ENCODE results near the gene C20orf204.

Gene C20orf204

DNA sequence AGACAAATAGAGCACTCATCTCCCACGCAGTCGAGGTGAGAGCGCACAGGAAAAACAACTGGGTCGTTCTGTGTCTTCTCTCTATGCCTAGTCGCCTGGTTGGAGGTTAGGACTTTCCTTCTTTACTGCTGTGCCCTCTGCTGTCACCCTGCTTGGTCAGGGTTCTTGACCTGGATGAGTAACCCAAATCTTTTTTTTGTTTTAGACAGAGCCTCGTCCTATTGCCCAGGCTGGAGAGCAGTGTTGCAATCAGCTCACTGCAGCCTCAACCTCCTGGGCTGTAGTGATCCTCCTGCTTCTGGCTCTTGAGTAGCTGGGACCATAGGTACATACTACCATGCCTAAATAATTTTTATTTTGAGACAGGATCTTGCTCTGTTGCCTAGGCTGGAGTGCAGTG, 30.6 kb upstream of the C20orf204 start:
- TF ChIP-seq, protein P1, sequence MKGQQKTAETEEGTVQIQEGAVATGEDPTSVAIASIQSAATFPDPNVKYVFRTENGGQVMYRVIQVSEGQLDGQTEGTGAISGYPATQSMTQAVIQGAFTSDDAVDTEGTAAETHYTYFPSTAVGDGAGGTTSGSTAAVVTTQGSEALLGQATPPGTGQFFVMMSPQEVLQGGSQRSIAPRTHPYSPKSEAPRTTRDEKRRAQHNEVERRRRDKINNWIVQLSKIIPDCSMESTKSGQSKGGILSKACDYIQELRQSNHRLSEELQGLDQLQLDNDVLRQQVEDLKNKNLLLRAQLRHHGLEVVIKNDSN (IDR thresholded peaks at IDR 0.05): no peak
- TF ChIP-seq FOXM1 (IDR thresholded peaks at IDR 0.05; ENCODE audit: borderline replicate concordance, low read depth): no peak
- TF ChIP-seq CREB1 (IDR thresholded peaks at IDR 0.05; ENCODE audit: low read depth): no peak
- TF ChIP-seq CEBPB (IDR thresholded peaks at IDR 0.05): no peak
- no peak for TF ChIP-seq TCF12 (IDR thresholded peaks at IDR 0.05; ENCODE audit: low read depth)
- no peak for TF ChIP-seq YY1 (IDR thresholded peaks at IDR 0.05; ENCODE audit: low read depth)
- TF ChIP-seq ZBTB7A (IDR thresholded peaks at IDR 0.05; ENCODE audit: low read depth): no peak
- TF ChIP-seq EP300 (IDR thresholded peaks at IDR 0.05; ENCODE audit: borderline replicate concordance): no peak
- TF ChIP-seq, protein P2, sequence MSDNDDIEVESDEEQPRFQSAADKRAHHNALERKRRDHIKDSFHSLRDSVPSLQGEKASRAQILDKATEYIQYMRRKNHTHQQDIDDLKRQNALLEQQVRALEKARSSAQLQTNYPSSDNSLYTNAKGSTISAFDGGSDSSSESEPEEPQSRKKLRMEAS (IDR thresholded peaks at IDR 0.05): no peak
- no peak for TF ChIP-seq NFIC (IDR thresholded peaks at IDR 0.05)
- no peak for TF ChIP-seq EGR1 (IDR thresholded peaks at IDR 0.05)
- TF ChIP-seq, protein P3, sequence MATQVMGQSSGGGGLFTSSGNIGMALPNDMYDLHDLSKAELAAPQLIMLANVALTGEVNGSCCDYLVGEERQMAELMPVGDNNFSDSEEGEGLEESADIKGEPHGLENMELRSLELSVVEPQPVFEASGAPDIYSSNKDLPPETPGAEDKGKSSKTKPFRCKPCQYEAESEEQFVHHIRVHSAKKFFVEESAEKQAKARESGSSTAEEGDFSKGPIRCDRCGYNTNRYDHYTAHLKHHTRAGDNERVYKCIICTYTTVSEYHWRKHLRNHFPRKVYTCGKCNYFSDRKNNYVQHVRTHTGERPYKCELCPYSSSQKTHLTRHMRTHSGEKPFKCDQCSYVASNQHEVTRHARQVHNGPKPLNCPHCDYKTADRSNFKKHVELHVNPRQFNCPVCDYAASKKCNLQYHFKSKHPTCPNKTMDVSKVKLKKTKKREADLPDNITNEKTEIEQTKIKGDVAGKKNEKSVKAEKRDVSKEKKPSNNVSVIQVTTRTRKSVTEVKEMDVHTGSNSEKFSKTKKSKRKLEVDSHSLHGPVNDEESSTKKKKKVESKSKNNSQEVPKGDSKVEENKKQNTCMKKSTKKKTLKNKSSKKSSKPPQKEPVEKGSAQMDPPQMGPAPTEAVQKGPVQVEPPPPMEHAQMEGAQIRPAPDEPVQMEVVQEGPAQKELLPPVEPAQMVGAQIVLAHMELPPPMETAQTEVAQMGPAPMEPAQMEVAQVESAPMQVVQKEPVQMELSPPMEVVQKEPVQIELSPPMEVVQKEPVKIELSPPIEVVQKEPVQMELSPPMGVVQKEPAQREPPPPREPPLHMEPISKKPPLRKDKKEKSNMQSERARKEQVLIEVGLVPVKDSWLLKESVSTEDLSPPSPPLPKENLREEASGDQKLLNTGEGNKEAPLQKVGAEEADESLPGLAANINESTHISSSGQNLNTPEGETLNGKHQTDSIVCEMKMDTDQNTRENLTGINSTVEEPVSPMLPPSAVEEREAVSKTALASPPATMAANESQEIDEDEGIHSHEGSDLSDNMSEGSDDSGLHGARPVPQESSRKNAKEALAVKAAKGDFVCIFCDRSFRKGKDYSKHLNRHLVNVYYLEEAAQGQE (IDR thresholded peaks at IDR 0.05; ENCODE audit: low read depth): no peak
- TF ChIP-seq RAD21 (IDR thresholded peaks at IDR 0.05; ENCODE audit: low read depth): no peak
- no peak for TF ChIP-seq TAF1 (IDR thresholded peaks at IDR 0.05; ENCODE audit: low read depth)
- no peak for TF ChIP-seq TEAD4 (IDR thresholded peaks at IDR 0.05)

DNA sequence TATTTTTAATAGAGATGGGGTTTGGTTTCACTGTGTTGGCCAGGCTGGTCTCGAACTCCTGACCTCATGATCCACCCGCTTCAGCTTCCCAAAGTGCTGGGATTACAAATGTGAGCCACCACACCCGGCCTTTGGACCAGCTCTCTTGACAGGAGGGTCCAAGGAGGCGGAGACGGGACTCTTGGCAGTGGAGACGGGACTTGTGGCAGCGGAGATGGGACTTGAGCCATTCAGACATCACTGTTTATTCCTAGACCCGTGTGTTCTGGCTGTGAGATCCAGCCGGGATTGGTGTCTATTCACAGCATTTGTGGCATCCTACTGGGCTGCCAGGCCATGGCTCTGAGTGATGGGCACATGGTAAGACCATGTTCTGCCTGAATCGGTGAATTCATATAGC, 29.5 kb upstream of the C20orf204 start:
- TF ChIP-seq FOXM1 (IDR thresholded peaks at IDR 0.05; ENCODE audit: borderline replicate concordance, low read depth) (no peak), ZBTB7A (IDR thresholded peaks at IDR 0.05; ENCODE audit: low read depth) (no peak), CEBPB (IDR thresholded peaks at IDR 0.05) (no peak), TCF12 (IDR thresholded peaks at IDR 0.05; ENCODE audit: low read depth) (no peak)

DNA sequence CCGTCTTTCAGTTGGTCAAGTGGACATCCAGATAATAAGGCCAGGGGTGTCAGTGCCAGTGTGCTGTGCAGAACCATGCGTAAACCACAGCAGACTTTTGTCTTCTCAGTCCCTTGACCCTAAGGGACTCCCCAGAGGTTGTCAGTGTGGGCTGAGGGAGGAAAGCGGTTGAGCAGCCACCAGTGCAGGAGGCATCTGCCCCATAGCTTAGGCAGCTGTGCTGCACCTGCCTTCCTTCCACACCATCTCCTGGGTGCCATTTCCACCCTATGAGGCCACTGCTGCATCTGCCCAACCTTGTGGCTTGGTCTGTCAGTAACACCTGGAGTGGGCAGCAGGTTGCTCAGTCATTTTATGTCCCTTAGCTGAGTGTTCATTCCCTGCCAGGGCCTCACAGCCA, 29.1 kb upstream of the C20orf204 start:
- TF ChIP-seq CEBPB (IDR thresholded peaks at IDR 0.05): no peak

DNA sequence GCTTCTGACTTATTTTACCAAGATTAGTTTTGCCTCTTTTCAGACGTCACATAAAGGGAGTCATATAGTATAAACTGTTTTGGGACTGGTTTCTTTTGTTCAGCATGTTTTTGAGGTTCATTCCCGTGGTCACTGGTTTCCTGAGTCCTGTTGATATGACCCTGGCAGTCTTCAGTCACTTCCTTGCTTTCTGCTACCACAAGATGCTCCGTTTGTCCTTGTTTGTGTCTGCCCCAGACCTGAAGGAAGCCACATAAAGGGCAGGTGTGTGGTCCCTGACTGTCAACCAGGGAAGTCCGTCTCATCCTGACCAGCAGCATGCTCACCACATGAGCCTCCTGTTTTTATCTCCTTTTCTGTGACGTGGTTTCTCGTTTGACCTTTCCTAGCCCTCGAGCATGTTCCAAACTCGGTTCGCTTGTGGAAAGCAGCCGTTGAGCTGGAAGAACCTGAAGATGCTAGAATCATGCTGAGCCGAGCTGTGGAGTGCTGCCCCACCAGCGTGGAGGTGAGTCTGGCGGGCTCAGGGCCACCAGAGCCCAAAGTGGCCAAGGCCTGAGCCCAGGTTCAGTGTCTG, 26.1 kb upstream of the C20orf204 start:
- TF ChIP-seq CREB1 (IDR thresholded peaks at IDR 0.05; ENCODE audit: low read depth) (no peak), ZBTB7A (IDR thresholded peaks at IDR 0.05; ENCODE audit: low read depth) (no peak), EGR1 (IDR thresholded peaks at IDR 0.05) (no peak), NFIC (IDR thresholded peaks at IDR 0.05) (no peak), TAF1 (IDR thresholded peaks at IDR 0.05; ENCODE audit: low read depth) (no peak), TEAD4 (IDR thresholded peaks at IDR 0.05) (no peak), TCF12 (IDR thresholded peaks at IDR 0.05; ENCODE audit: low read depth) (no peak), RAD21 (IDR thresholded peaks at IDR 0.05; ENCODE audit: low read depth) (no peak), YY1 (IDR thresholded peaks at IDR 0.05; ENCODE audit: low read depth) (no peak), FOXM1 (IDR thresholded peaks at IDR 0.05; ENCODE audit: borderline replicate concordance, low read depth) (no peak), CEBPB (IDR thresholded peaks at IDR 0.05) (no peak), EP300 (IDR thresholded peaks at IDR 0.05; ENCODE audit: borderline replicate concordance) (no peak)
- TF ChIP-seq, protein P3 (IDR thresholded peaks at IDR 0.05; ENCODE audit: low read depth): no peak
- TF ChIP-seq, protein P2 (IDR thresholded peaks at IDR 0.05): no peak
- TF ChIP-seq, protein P1 (IDR thresholded peaks at IDR 0.05): no peak

DNA sequence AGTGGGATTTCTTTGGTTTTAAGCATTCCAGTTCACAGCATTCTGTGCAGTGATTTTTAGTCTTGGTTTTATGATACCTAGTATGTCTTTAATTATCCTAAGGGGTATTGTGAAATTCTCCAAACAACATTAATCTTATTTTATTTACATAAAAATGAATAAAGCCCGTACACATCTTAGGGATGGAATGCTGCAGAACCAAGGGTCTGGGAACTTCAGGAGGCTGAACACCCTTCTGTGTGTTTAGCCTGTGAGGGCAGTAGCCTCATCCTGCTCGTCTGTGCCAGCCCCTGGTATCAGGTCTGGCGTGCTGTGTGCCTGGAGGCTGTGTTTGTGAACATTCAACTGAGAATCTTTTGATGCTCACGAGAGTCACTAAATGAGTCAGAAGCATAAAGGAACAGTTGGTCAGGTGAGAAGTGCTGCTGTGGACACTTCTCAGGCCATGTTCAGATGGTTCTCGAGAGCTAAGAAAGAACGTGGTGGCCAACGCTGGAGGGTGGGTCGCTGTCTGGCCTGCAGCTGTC, 25.2 kb upstream of the C20orf204 start:
- TF ChIP-seq, protein P2 (IDR thresholded peaks at IDR 0.05): no peak
- TF ChIP-seq CEBPB (IDR thresholded peaks at IDR 0.05) (no peak), TAF1 (IDR thresholded peaks at IDR 0.05; ENCODE audit: low read depth) (no peak), RAD21 (IDR thresholded peaks at IDR 0.05; ENCODE audit: low read depth) (no peak), TEAD4 (IDR thresholded peaks at IDR 0.05) (no peak), ZBTB7A (IDR thresholded peaks at IDR 0.05; ENCODE audit: low read depth) (no peak), TCF12 (IDR thresholded peaks at IDR 0.05; ENCODE audit: low read depth) (no peak), FOXM1 (IDR thresholded peaks at IDR 0.05; ENCODE audit: borderline replicate concordance, low read depth) (no peak), NFIC (IDR thresholded peaks at IDR 0.05) (no peak), CREB1 (IDR thresholded peaks at IDR 0.05; ENCODE audit: low read depth) (no peak), YY1 (IDR thresholded peaks at IDR 0.05; ENCODE audit: low read depth) (no peak), EP300 (IDR thresholded peaks at IDR 0.05; ENCODE audit: borderline replicate concordance) (no peak)
- TF ChIP-seq, protein P1 (IDR thresholded peaks at IDR 0.05): no peak
